ENCODE data around the gene FAM53B. TPM values are rescaled to one million over a fixed set of nuclear protein-coding genes. Genes with fewer than 3 reads are reported as not detected.

FAM53B gene
- total and polyA plus RNA-seq, 7 donors, result 9.6 to 36.6 (median 34.2) TPM

DNA sequence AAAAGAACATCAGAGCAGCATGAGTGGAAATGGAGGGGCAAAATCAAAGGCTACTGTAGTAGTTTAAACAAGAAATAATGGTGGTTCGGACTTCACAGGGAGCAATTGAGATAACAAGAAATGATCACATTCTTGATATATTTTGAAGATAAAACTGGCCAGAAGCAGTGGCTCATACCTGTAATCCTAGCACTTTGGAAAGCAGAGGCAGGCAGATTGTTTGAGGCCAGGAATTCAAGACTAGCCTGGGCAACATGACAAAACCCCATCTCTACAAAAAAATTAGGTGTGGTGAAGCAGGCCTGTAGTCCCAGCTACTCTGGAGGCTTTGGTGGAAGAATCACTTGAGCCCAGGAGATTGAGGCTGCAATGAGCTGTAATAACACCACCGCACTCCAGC lies 24.6 kb upstream of the FAM53B start:
- TF ChIP-seq EP300 (IDR thresholded peaks at IDR 0.05) (no peak), POLR2A (IDR thresholded peaks at IDR 0.05) (no peak), POLR2AphosphoS5 (IDR thresholded peaks at IDR 0.05) (no peak), CTCF (IDR thresholded peaks at IDR 0.05) (no peak)
- H3K36me3 ChIP-seq, result peaks cover 0 to 43% (median 6%) of the 10 kb centered on the region in 4 donors

GRCh38 chr10:124765256-124765655 lies 21.1 kb upstream of the FAM53B start:
- intact Hi-C loops (cut with DNase I), result no loop called here

More for the DNA sequence above, 24.6 kb upstream of the FAM53B start:
- Histone ChIP-seq H3K4me1 (no peaks in the 10 kb centered on the region), H3K4me3 (no peak overlapping the region), H3K9me3 (no peaks in the 10 kb centered on the region), H3K27ac (no peak overlapping the region), H3K27me3 (no peaks in the 10 kb centered on the region)
- WGBS, 2 donors, result 96 to 97% methylated on average over 2 of the region's 2 CpGs
- no peak for DNase-seq
- intact Hi-C loops (cut with DNase I), result no loop called here

GRCh38 chr10:124763267-124763666 lies 19.1 kb upstream of the FAM53B start:
- Histone ChIP-seq H3K36me3 (peaks cover 3 to 59% (median 13%) of the 10 kb centered on the region in 4 donors), H3K27ac (no peak overlapping the region), H3K9me3 (no peaks in the 10 kb centered on the region), H3K4me3 (no peak overlapping the region), H3K4me1 (no peaks in the 10 kb centered on the region), H3K27me3 (no peaks in the 10 kb centered on the region)
- 92 to 100% methylated on average over 1 of the region's 1 CpG for WGBS, 2 donors
- no peak for TF ChIP-seq CTCF (IDR thresholded peaks at IDR 0.05)
- no peak for TF ChIP-seq EP300 (IDR thresholded peaks at IDR 0.05)
- no peak for TF ChIP-seq POLR2AphosphoS5 (IDR thresholded peaks at IDR 0.05)
- TF ChIP-seq POLR2A (IDR thresholded peaks at IDR 0.05), result no peak
- intact Hi-C loops (cut with DNase I), result no loop called here
- no peak for DNase-seq

More at GRCh38 chr10:124765256-124765655, 21.1 kb upstream of the FAM53B start:
- no peak for DNase-seq
- TF ChIP-seq POLR2A (IDR thresholded peaks at IDR 0.05) (no peak), CTCF (IDR thresholded peaks at IDR 0.05) (no peak)
- 88 to 91% methylated on average over 2 of the region's 2 CpGs for WGBS, 2 donors
- H3K36me3 ChIP-seq, result peaks cover 0 to 46% (median 9%) of the 10 kb centered on the region in 4 donors
- H3K4me1 ChIP-seq, result no peaks in the 10 kb centered on the region
- H3K27ac ChIP-seq, result no peak overlapping the region
- no peaks in the 10 kb centered on the region for H3K27me3 ChIP-seq
- H3K9me3 ChIP-seq, result no peaks in the 10 kb centered on the region
- H3K4me3 ChIP-seq, result no peak overlapping the region

DNA sequence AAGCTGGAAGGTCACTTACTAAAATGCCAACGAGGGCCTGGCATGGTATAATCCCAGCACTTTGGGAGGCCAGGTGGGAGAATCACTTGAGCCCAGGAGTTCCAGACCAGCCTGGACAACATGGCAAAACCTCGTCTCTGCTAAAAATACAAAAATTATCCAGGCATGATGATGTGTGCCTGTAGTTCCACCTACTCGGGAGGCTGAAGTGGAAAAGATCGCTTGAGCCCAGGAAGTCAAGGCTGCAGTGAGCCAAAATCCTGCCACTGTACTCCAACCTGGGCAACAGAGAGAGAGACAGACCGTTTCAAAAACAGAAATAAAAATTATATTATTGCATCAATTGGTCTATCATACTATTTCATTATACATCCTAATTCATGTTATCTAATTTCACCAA lies 18.1 kb upstream of the FAM53B start:
- H3K4me1 ChIP-seq, result no peaks in the 10 kb centered on the region
- no peaks in the 10 kb centered on the region for H3K9me3 ChIP-seq
- H3K4me3 ChIP-seq, result no peak overlapping the region
- intact Hi-C loops (cut with DNase I), result no loop called here
- H3K27me3 ChIP-seq, result no peaks in the 10 kb centered on the region
- TF ChIP-seq EP300 (IDR thresholded peaks at IDR 0.05), result no peak
- no peak for TF ChIP-seq POLR2A (IDR thresholded peaks at IDR 0.05)
- no peak for TF ChIP-seq POLR2AphosphoS5 (IDR thresholded peaks at IDR 0.05)
- TF ChIP-seq CTCF (IDR thresholded peaks at IDR 0.05), result no peak
- 93 to 94% methylated on average over 5 of the region's 5 CpGs for WGBS, 2 donors
- peaks cover 3 to 64% (median 15%) of the 10 kb centered on the region in 4 donors for H3K36me3 ChIP-seq
- DNase-seq, result no peak
- no peak overlapping the region for H3K27ac ChIP-seq
